PFSK-1 (cell line): ENCODE results near the gene RGS12.

ENCODE experiments used
- POLR2AphosphoS5 ChIP-seq: IDR thresholded peaks from 2 replicates; pipeline ENCODE4 v1.6.1; 2012; ENCODE audit warnings: low read depth, mild to moderate bottlenecking, control low read depth, low read length, moderate library complexity
- REST ChIP-seq, 2 experiments: IDR thresholded peaks; 2 replicates each; pipeline versions ENCODE4 v1.6.1 to v1.8.0; 2011 to 2012; ENCODE audit warnings: low read depth in 2 of 2, low read length in 2 of 2, control low read depth in 1 of 2, inconsistent platforms in 1 of 2, mild to moderate bottlenecking in 1 of 2, moderate library complexity in 1 of 2; ENCODE audit not compliant: insufficient read depth in 1 of 2
- SIN3A ChIP-seq: IDR thresholded peaks from 2 replicates; pipeline ENCODE4 v1.6.1; 2012; ENCODE audit warnings: mild to moderate bottlenecking, low read length, moderate library complexity, borderline replicate concordance; ENCODE audit not compliant: insufficient read depth
- TAF1 ChIP-seq: IDR thresholded peaks from 2 replicates; pipeline ENCODE4 v1.6.1; 2012; ENCODE audit warnings: low read length, control low read depth, borderline replicate concordance; ENCODE audit not compliant: insufficient read depth

DNA sequence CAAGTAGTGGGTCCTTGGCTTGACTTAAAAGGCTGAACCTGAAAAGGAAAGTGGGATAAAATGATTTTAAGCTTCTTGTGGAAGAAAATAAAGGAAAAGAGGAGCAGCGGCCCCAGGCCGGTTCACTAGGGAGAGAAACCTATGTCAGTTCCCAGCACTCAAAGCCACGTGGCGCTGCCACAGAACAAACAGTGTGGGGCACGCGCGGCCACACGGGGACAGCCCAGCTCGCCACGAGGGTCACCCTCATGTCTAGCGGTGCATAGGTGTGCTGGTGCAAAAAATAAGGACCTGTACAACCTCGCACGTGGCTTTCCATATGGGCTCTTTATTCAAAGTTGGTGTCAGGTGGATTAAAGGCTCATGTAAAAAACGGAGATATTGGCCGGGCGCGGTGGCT, 26.7 kb upstream of the RGS12 start:
- TF ChIP-seq POLR2AphosphoS5 (no peak), SIN3A (no peak), REST (IDR thresholded peaks at IDR 0.05; ENCODE audit: insufficient read depth in 1 of 2, low read depth in 2 of 2, low read length in 2 of 2) (no peak), TAF1 (no peak)
